Measurements from ENCODE around the gene SLC5A2.

SLC5A2 gene

DNA sequence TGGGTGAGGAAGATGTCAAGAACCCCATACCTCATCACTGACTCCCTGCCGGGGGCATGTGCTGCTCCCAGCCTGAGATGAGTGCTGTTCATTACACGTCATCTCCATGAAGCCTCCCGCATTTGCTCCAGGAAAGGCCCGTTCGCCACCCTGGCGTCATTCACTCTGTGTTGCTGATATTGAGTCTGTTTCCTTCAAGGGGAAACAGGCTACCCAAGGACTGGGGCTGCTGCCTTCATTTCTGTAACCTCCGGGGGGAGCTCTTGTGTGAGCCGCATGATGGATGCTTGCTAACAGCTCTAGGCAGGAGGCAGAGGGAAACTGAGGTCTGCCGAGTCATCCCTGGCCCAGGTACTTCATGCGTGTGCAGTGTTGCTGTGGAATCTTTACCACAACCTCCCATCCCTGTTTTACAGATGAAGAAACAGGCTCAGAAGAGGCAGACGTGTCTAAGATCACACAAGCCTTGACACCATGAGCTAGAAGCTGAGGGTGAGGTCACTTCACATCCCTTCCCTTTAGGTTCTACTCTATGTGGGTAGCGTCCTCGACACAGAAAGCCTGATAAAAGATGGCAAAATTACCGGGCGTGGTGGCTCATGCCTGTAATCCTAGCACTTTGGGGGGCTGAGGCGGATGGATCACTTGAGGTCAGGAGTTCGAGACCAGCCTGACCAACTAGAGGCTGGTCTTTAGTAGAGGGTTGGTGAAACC is 27.2 kb upstream of the SLC5A2 start:
- TF ChIP-seq ZC3H10 (CRISPR knock-in tag; IDR thresholded peaks at IDR 0.05) (no peak), ARNTL (CRISPR knock-in tag; IDR thresholded peaks at IDR 0.05; ENCODE audit: borderline replicate concordance, low read depth) (no peak), ZNF8 (CRISPR knock-in tag; IDR thresholded peaks at IDR 0.05) (no peak), ESRRG (CRISPR knock-in tag; IDR thresholded peaks at IDR 0.05) (no peak), ZFP3 (CRISPR knock-in tag; IDR thresholded peaks at IDR 0.05) (no peak), RARB (CRISPR knock-in tag; IDR thresholded peaks at IDR 0.05) (no peak), ZNF70 (CRISPR knock-in tag; IDR thresholded peaks at IDR 0.05) (no peak), TOX (CRISPR knock-in tag; IDR thresholded peaks at IDR 0.05; ENCODE audit: borderline replicate concordance) (no peak), CSDC2 (CRISPR knock-in tag; IDR thresholded peaks at IDR 0.05) (no peak), ISL1 (CRISPR knock-in tag; IDR thresholded peaks at IDR 0.05) (no peak), ZFP30 (CRISPR knock-in tag; IDR thresholded peaks at IDR 0.05) (no peak), TCF4 (CRISPR knock-in tag; IDR thresholded peaks at IDR 0.05; ENCODE audit: borderline replicate concordance) (no peak), ZNF565 (CRISPR knock-in tag; conservative IDR thresholded peaks at IDR 0.05; ENCODE audit: low read depth) (no peak), PPARA (CRISPR knock-in tag; IDR thresholded peaks at IDR 0.05; ENCODE audit: borderline replicate concordance) (no peak)
- TF ChIP-seq, protein P1, sequence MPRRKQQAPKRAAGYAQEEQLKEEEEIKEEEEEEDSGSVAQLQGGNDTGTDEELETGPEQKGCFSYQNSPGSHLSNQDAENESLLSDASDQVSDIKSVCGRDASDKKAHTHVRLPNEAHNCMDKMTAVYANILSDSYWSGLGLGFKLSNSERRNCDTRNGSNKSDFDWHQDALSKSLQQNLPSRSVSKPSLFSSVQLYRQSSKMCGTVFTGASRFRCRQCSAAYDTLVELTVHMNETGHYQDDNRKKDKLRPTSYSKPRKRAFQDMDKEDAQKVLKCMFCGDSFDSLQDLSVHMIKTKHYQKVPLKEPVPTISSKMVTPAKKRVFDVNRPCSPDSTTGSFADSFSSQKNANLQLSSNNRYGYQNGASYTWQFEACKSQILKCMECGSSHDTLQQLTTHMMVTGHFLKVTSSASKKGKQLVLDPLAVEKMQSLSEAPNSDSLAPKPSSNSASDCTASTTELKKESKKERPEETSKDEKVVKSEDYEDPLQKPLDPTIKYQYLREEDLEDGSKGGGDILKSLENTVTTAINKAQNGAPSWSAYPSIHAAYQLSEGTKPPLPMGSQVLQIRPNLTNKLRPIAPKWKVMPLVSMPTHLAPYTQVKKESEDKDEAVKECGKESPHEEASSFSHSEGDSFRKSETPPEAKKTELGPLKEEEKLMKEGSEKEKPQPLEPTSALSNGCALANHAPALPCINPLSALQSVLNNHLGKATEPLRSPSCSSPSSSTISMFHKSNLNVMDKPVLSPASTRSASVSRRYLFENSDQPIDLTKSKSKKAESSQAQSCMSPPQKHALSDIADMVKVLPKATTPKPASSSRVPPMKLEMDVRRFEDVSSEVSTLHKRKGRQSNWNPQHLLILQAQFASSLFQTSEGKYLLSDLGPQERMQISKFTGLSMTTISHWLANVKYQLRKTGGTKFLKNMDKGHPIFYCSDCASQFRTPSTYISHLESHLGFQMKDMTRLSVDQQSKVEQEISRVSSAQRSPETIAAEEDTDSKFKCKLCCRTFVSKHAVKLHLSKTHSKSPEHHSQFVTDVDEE (CRISPR knock-in tag; IDR thresholded peaks at IDR 0.05), result no peak
- TF ChIP-seq, protein P2, sequence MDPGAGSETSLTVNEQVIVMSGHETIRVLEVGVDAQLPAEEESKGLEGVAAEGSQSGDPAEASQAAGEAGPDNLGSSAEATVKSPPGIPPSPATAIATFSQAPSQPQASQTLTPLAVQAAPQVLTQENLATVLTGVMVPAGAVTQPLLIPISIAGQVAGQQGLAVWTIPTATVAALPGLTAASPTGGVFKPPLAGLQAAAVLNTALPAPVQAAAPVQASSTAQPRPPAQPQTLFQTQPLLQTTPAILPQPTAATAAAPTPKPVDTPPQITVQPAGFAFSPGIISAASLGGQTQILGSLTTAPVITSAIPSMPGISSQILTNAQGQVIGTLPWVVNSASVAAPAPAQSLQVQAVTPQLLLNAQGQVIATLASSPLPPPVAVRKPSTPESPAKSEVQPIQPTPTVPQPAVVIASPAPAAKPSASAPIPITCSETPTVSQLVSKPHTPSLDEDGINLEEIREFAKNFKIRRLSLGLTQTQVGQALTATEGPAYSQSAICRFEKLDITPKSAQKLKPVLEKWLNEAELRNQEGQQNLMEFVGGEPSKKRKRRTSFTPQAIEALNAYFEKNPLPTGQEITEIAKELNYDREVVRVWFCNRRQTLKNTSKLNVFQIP (CRISPR knock-in tag; IDR thresholded peaks at IDR 0.05; ENCODE audit: borderline replicate concordance, low read depth), result no peak

GRCh38 chr16:31456988-31457360 is 25.9 kb upstream of the SLC5A2 start:
- TF ChIP-seq OSR1 (CRISPR knock-in tag; IDR thresholded peaks at IDR 0.05), result no peak
- no peak for ATAC-seq

More for the DNA sequence above, 27.2 kb upstream of the SLC5A2 start:
- ATAC-seq, result no peak

GRCh38 chr16:31458073-31458843 is 24.7 kb upstream of the SLC5A2 start:
- ATAC-seq, result peak; percentile 7
- no peak for TF ChIP-seq ZNF565 (CRISPR knock-in tag; conservative IDR thresholded peaks at IDR 0.05; ENCODE audit: low read depth)
- TF ChIP-seq ESRRG (CRISPR knock-in tag; IDR thresholded peaks at IDR 0.05), result no peak

GRCh38 chr16:31458844-31459686 is 23.9 kb upstream of the SLC5A2 start, which contains the start of gene ARMC5:
ARMC5 (plus strand) TSS chr16:31459501; CDS start chr16:31459525, 24 bp downstream.
- TF ChIP-seq TCF4 (CRISPR knock-in tag; IDR thresholded peaks at IDR 0.05; ENCODE audit: borderline replicate concordance) (no peak), ZNF70 (CRISPR knock-in tag; IDR thresholded peaks at IDR 0.05) (no peak), ZFP30 (CRISPR knock-in tag; IDR thresholded peaks at IDR 0.05) (no peak), ZC3H10 (CRISPR knock-in tag; IDR thresholded peaks at IDR 0.05) (no peak), SNAI2 (CRISPR knock-in tag; IDR thresholded peaks at IDR 0.05) (no peak), ZNF565 (CRISPR knock-in tag; conservative IDR thresholded peaks at IDR 0.05; ENCODE audit: low read depth) (no peak), GLIS3 (CRISPR knock-in tag; IDR thresholded peaks at IDR 0.05) (no peak), ISL1 (CRISPR knock-in tag; IDR thresholded peaks at IDR 0.05) (no peak), ZFP3 (CRISPR knock-in tag; IDR thresholded peaks at IDR 0.05) (peak; percentile 73; the same call in 1 of the 2 replicates)
- TF ChIP-seq, protein P1 (CRISPR knock-in tag; IDR thresholded peaks at IDR 0.05), result 0 out of 2 replicates have a peak, but pooled peaks have one; percentile 30
- TF ChIP-seq, protein P2 (CRISPR knock-in tag; IDR thresholded peaks at IDR 0.05; ENCODE audit: borderline replicate concordance, low read depth), result 0 out of 2 replicates have a peak, but pooled peaks have one; percentile 22

More at GRCh38 chr16:31458844-31459686, 23.9 kb upstream of the SLC5A2 start, which contains the start of gene ARMC5:
- ATAC-seq, result peak; percentile 84

All from SK-N-SH treated with all-trans-retinoic acid at 6 μM for 48 hours (cell line).